H1 (cell line): ENCODE measurements around the gene DPP10. TPM values are rescaled to one million over a fixed set of nuclear protein-coding genes. Genes with fewer than 3 reads are reported as not detected.

ENCODE experiments used
- polyA plus RNA-seq, 7 experiments: library from polyadenylated mRNA; depleted of rRNA in 3 of 7; stranded (reverse) in 5 of 7; unstranded in 2 of 7; fragments of >200 nt in 5 of 7; fragments of 200-250 nt in 2 of 7; gene quantifications; 1 replicate in 5 of 7; 2 replicates in 1 of 7; 4 replicates in 1 of 7; pipeline versions ENCODE4 v1.2.1 to v1.2.3, GENCODE V29; 2011 to 2013; ENCODE audit warnings: missing spikeins in 2 of 7, mixed read lengths in 2 of 7
- total RNA-seq: library from RNA; stranded (reverse); fragmentation: NEBNext Ultra II Directional; extraction: Animal tissue kit (Norgen Biotek cat#: 25700); gene quantifications from 2 replicates; pipeline ENCODE4 v1.2.1, GENCODE V29; 2021
- TF ChIP-seq, protein P1 (sequence below): fragments of 300-600 bp; sonication (generic); IDR thresholded peaks from 2 replicates; pipeline ENCODE4 v1.7.1; 2012; ENCODE audit warnings: low read length, moderate library complexity, mild to moderate bottlenecking, inconsistent platforms; ENCODE audit not compliant: insufficient replicate concordance

The DPP10 gene
- total and polyA plus RNA-seq, 2 of the 8 experiments (the other 6 are each of a cell fraction or from before 2014, with no cell fraction given) = 3.3 to 7.2 TPM

DNA sequence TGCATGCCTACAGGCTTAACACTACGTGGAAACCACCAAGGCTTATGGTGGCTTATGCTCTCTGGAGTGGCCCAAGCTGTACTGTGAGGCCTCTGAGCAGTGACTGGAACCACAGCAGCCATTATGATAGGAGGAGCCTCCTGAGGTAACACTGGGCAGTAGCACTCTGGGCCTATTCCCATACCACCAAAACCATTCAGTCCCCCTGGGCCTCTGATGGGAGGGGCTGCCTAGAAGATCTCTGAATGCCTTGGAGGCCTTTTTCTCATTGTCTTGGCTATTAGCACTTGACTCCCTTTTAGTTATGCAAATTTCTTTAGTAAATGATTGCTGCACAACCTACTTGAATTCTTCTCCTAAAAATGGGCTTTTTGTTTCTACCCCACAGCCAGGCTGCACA is 985.0 kb downstream of the DPP10 start (continued):
- TF ChIP-seq, protein P1, sequence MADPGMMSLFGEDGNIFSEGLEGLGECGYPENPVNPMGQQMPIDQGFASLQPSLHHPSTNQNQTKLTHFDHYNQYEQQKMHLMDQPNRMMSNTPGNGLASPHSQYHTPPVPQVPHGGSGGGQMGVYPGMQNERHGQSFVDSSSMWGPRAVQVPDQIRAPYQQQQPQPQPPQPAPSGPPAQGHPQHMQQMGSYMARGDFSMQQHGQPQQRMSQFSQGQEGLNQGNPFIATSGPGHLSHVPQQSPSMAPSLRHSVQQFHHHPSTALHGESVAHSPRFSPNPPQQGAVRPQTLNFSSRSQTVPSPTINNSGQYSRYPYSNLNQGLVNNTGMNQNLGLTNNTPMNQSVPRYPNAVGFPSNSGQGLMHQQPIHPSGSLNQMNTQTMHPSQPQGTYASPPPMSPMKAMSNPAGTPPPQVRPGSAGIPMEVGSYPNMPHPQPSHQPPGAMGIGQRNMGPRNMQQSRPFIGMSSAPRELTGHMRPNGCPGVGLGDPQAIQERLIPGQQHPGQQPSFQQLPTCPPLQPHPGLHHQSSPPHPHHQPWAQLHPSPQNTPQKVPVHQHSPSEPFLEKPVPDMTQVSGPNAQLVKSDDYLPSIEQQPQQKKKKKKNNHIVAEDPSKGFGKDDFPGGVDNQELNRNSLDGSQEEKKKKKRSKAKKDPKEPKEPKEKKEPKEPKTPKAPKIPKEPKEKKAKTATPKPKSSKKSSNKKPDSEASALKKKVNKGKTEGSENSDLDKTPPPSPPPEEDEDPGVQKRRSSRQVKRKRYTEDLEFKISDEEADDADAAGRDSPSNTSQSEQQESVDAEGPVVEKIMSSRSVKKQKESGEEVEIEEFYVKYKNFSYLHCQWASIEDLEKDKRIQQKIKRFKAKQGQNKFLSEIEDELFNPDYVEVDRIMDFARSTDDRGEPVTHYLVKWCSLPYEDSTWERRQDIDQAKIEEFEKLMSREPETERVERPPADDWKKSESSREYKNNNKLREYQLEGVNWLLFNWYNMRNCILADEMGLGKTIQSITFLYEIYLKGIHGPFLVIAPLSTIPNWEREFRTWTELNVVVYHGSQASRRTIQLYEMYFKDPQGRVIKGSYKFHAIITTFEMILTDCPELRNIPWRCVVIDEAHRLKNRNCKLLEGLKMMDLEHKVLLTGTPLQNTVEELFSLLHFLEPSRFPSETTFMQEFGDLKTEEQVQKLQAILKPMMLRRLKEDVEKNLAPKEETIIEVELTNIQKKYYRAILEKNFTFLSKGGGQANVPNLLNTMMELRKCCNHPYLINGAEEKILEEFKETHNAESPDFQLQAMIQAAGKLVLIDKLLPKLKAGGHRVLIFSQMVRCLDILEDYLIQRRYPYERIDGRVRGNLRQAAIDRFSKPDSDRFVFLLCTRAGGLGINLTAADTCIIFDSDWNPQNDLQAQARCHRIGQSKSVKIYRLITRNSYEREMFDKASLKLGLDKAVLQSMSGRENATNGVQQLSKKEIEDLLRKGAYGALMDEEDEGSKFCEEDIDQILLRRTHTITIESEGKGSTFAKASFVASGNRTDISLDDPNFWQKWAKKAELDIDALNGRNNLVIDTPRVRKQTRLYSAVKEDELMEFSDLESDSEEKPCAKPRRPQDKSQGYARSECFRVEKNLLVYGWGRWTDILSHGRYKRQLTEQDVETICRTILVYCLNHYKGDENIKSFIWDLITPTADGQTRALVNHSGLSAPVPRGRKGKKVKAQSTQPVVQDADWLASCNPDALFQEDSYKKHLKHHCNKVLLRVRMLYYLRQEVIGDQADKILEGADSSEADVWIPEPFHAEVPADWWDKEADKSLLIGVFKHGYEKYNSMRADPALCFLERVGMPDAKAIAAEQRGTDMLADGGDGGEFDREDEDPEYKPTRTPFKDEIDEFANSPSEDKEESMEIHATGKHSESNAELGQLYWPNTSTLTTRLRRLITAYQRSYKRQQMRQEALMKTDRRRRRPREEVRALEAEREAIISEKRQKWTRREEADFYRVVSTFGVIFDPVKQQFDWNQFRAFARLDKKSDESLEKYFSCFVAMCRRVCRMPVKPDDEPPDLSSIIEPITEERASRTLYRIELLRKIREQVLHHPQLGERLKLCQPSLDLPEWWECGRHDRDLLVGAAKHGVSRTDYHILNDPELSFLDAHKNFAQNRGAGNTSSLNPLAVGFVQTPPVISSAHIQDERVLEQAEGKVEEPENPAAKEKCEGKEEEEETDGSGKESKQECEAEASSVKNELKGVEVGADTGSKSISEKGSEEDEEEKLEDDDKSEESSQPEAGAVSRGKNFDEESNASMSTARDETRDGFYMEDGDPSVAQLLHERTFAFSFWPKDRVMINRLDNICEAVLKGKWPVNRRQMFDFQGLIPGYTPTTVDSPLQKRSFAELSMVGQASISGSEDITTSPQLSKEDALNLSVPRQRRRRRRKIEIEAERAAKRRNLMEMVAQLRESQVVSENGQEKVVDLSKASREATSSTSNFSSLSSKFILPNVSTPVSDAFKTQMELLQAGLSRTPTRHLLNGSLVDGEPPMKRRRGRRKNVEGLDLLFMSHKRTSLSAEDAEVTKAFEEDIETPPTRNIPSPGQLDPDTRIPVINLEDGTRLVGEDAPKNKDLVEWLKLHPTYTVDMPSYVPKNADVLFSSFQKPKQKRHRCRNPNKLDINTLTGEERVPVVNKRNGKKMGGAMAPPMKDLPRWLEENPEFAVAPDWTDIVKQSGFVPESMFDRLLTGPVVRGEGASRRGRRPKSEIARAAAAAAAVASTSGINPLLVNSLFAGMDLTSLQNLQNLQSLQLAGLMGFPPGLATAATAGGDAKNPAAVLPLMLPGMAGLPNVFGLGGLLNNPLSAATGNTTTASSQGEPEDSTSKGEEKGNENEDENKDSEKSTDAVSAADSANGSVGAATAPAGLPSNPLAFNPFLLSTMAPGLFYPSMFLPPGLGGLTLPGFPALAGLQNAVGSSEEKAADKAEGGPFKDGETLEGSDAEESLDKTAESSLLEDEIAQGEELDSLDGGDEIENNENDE = no peak
